Subcutaneous adipose tissue (tissue), 4 donors: ENCODE results near the gene ACSL3. TPM values are rescaled to one million over a fixed set of nuclear protein-coding genes. Genes with fewer than 3 reads are reported as not detected.

Source experiments
- CTCF ChIP-seq: fragments of 450-650 bp; IDR thresholded peaks from one replicate; pipeline ENCODE4 v1.5.1; 2016; ENCODE audit warnings: low read depth, mild to moderate bottlenecking, control low read depth, antibody characterized with exemption, moderate library complexity
- total RNA-seq, 4 donors: library from RNA; depleted of rRNA; stranded (reverse); fragments of >200 nt; gene quantifications; one replicate each; pipeline ENCODE4 v1.1.0, GENCODE V29; 2016

Gene ACSL3
- total RNA-seq, 4 donors from 2014 or later: 40.1 to 81.8 (median 42.8) TPM

- TF ChIP-seq CTCF: no peak
Measured at GRCh38 chr2:222842491-222843174, 18.2 kb upstream of the ACSL3 start.

GRCh38 chr2:222844323-222844722 is 16.5 kb upstream of the ACSL3 start:
- TF ChIP-seq CTCF: no peak

- no peak for TF ChIP-seq CTCF
Measured at GRCh38 chr2:222846003-222846402, 14.8 kb upstream of the ACSL3 start.

GRCh38 chr2:222848862-222849261 is 12.0 kb upstream of the ACSL3 start:
- TF ChIP-seq CTCF: no peak

GRCh38 chr2:222851956-222852617 is 8.7 kb upstream of the ACSL3 start:
- TF ChIP-seq CTCF: no peak

GRCh38 chr2:222854773-222855700 is 5.8 kb upstream of the ACSL3 start:
- no peak for TF ChIP-seq CTCF
